Astrocyte (in vitro differentiated cells and primary cell): ENCODE results near the gene ARAP1.

Experiments used
- EZH2 ChIP-seq: IDR thresholded peaks from 2 replicates; pipeline ENCODE4 v1.6.1; 2012; ENCODE audit warnings: mild to moderate bottlenecking, low read length, inconsistent platforms; ENCODE audit not compliant: insufficient read depth
- TF ChIP-seq, protein P1 (sequence below): IDR thresholded peaks from 2 replicates; pipeline ENCODE4 v1.5.1; 2011; ENCODE audit warnings: low read depth, mild to moderate bottlenecking, inconsistent platforms, low read length, moderate library complexity; ENCODE audit not compliant: insufficient read depth

DNA sequence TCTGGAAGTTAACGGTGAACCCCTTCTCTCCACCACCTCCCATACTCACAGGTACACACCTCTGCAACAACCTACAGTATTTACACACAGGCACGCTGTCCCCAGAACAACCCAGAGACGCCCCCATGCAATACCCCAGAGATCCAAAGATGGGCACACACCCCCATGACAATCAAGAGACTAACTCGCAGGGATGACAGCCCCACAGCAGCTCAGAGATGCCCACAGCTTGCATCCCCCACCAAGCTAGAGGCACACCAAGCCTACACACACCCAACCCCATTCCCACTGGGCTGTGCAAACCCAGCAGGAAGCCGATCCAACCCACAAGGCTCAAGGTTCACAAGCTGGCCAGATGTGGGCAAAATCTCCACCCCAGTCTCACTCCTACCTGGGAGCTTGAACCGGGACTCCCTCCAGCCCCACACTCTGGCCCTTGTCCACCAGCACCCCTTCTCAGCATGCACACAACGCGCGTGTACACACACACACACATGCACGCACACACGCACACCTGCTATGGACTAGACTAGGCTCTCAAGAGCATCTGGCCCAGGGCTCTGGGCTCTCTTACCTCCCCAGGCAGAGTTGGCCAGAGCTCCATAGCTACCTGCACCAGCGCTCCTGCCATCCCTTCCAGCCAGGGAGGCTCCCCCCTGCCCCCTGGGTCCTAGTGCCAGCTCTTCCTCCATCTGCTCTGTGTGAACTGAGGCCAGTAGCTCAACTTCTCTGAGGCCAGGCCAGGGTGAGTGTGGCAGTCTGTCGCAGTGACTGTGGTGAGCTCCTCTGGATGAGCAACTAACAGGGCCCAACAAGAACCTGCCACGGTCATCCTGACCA is 30.1 kb upstream of the ARAP1 start:
- TF ChIP-seq, protein P1, sequence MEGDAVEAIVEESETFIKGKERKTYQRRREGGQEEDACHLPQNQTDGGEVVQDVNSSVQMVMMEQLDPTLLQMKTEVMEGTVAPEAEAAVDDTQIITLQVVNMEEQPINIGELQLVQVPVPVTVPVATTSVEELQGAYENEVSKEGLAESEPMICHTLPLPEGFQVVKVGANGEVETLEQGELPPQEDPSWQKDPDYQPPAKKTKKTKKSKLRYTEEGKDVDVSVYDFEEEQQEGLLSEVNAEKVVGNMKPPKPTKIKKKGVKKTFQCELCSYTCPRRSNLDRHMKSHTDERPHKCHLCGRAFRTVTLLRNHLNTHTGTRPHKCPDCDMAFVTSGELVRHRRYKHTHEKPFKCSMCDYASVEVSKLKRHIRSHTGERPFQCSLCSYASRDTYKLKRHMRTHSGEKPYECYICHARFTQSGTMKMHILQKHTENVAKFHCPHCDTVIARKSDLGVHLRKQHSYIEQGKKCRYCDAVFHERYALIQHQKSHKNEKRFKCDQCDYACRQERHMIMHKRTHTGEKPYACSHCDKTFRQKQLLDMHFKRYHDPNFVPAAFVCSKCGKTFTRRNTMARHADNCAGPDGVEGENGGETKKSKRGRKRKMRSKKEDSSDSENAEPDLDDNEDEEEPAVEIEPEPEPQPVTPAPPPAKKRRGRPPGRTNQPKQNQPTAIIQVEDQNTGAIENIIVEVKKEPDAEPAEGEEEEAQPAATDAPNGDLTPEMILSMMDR = no peak
- no peak for TF ChIP-seq EZH2
